NCI-H1930 (cell line): ENCODE results near the gene NTSR1.

Source experiments
- DNase-seq, 2 experiments: peaks; one replicate each; lab custom pipeline; 2025; lab: John Stamatoyannopoulos, UW

NTSR1 gene

DNA sequence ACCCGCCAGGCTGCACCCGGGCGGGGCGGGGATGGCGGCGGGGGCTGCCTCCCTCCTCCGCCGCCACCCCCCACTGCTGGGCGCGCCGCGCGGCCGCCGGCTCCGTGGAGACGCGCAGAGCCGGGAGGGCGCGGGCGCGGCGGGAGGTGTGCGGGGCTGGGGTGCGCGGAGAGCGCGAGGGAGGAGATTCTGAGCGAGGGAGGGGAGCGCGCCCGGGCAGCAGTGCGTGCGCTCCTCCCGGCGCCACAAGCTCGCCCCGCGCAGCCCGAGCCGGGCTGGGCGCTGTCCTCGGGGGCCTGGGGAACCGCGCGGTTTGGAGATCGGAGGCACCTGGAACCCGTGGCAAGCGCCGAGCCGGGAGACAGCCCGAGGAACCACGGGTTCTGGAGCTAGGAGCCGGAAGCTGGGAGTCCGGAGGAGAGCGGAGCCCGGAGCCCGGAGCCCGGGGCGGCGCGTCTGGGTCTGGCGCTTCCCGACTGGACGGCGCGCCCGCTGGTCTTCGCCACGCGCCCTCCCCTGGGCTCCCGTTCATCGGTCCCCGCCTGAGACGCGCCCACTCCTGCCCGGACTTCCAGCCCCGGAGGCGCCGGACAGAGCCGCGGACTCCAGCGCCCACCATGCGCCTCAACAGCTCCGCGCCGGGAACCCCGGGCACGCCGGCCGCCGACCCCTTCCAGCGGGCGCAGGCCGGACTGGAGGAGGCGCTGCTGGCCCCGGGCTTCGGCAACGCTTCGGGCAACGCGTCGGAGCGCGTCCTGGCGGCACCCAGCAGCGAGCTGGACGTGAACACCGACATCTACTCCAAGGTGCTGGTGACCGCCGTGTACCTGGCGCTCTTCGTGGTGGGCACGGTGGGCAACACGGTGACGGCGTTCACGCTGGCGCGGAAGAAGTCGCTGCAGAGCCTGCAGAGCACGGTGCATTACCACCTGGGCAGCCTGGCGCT is at the start of gene NTSR1:
Gene NTSR1 (plus strand): TSS at position 246 of the 946 bp plus-strand sequence. CDS start 372 bp downstream, at position 618.
- no peak for DNase-seq

DNA sequence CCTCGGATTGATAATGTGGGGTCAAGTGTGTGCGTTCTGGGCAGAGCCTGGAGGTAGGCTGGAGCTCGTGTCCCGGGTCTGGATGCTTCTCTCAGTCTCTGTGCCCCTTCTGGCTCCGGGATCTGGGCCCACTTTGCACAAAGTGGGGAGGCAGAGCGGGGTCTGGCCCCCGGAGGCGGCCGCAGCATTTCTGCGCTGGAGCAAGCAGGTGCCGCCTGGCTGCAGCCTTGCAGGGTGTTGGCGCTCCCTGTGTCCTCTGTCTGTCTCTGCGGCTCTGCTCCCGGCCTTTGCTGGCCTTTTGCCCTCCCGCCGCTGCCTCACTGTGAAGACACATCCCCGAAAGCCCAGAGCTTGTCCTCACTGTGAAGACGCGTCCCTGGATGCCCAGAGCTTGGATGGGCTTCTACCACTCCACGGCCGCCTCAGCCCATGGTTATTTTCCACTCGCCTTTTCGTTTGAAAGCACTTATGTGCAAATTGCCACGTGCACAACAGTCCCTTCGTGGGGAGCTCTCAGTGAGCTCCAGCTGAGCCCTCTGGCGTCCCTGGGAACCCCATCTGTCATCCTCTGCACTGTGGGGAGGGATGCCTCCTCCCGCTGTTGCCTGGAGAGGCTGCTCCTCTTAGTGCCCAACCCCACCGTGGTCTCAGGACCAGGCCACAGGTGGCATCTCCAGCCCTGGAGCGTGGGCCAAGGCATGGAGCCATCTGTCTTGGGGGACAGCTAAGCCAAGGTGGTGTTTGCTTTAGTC is 49.0 kb upstream of the NTSR1 start:
- no peak for DNase-seq

DNA sequence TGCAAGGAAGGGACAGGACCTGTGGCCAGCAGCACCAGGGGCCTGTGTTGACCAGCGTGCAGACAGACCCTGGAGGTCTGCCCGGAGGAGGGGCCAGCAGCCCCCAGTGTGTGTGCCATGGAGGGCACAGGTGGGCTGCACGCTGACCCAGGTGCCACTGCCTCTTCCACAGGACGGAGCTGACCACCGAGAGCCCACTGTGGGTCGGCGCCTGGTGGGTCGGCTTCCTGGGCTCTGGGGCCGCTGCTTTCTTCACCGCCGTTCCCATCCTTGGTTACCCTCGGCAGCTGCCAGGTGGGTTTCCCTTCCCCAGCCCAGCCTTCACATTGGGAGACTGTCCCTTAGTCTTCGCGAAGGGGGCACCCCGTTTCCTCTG is 48.4 kb upstream of the NTSR1 start:
- DNase-seq, result no peak

DNA sequence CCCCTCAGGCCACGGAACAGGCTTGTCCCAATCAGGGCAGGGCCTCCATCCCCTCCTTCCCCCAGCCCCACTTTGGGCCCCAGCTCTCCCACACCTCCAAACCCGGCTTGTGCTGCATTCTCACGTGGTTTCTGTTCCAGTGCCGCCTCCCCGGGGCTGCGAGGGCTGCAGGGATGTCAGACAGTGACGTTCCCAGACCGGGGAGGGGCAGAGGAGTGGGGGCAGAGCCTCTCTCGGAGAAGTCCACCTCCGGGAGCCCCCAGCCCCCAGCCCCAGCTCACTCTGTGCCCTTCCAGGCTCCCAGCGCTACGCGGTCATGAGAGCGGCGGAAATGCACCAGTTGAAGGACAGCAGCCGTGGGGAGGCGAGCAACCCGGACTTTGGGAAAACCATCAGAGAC is 47.9 kb upstream of the NTSR1 start:
- DNase-seq, result no peak

DNA sequence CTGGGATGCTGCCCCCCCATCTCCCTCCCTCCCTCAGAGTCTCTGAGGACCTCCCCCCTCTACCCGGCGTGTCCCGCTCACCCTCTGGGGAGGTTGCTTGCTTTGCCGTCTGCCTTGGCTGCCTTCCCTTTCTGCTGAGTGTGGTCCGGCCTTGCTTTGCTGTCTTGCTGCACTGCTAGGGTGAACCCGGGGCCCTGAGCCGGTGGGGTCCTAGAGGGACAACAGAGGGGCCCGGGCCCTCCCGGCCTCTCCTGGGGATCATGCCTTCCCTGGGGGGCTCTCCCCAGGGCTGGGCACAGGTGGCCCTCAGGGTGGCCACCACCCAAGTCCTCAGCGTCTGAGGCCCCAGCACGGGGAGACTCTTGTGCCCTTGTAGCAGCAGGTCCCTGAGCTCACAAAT is 47.0 kb upstream of the NTSR1 start:
- DNase-seq, result no peak

DNA sequence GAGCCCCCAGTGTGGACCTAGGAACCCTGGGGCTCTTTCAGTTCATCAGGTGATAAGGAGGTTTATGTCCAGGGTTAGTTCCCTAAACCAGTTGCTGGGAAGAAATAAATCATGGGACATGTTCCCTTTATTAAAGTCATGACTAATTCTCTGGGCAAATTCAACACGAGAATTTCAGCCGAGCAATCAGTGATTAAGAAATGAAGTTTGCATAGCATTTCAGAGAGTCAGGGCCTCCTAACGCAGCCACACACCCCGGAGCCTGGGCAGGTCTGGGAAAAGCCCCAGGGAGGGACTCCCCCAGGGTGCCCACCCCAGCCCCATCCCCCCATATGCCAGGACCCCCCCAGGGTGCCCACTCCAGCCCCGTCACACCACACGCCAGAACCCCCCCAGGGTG is 46.2 kb upstream of the NTSR1 start:
- DNase-seq, result no peak

DNA sequence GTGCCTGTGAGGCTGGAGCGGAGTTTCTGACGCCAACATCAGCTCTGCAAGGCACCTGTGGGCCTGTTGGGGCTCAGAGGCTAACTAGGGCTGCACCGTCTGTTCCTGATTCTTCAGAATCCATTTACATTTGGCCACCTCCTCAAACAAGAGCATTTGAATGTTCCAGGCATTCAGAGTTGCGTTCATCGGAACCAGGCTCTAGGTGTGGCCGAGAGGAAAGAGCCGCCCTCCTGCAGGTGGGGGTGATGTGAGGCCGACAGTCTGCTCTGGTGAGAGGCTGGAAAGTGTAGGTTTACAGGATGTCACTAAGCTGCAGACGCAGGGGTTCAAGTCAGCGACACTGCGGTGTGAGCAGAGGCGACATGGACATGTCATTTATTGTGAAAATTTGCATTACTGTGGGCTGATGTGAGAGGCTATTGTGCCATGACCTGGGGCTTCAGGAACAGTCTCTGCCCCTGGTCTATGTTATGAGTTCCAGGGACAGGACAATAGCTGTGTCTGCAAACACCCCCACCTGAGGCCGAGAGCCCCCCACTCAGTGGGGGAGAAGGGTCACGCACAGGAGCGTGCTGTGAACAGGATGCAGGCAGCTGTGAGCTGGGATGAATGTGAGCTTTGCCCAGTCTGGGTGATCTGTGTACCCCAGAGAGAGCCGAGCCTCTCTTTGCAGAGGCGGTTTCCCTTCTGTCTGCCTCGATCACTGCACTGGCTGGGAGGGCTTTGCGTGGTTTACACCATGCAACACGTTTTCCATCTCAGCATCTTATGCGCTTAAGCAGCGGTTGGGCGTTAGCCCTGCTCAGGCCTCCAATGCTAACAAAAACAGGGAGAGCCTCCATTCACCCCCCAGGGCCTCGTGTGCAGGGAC is 45.3 kb upstream of the NTSR1 start:
- no peak for DNase-seq

DNA sequence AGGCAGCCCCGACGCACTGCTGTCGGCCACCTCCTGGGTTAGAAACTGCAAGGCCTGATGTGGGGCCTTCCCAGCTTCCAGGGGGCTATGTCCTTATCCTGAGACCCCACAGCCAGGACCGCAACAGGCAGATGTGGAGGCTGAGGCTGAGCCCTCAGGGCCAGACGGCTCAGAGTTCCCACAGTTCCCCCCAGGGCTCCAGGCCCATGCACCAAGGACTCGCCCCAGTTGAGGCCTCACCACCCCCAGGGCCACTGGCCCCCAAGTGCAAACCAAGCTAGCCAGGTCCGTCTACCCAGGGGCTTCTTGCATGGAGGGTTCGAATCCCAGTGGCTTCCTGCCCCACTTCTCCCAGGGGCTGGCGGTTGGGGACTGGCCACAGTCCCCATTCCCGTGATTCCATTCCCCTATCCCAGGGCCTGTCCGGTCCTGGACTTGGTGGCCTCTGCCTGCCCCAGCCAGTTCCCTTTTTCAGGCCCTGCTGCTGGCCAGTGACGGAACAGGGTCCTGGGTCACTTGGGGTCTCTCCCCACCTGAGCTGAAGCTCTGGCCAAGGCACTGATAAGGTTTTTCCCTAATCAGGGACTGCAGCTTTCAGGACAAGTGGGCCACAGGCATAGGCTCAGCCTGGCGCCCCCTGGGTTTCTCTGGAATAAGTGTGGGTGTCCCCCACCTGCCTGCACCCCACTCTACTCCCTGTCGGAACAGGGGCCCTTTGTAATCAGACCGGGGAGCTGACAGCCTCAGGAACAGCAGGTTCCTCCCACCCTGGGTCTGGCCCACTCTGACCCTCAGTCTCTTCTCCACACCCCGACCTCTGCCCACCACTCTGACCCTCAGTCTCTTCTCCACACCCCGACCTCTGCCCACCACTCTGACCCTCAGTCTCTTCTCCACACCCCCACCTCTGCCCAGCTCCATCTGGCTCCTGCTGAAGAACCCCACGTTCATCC is 44.3 kb upstream of the NTSR1 start:
- DNase-seq, result no peak

DNA sequence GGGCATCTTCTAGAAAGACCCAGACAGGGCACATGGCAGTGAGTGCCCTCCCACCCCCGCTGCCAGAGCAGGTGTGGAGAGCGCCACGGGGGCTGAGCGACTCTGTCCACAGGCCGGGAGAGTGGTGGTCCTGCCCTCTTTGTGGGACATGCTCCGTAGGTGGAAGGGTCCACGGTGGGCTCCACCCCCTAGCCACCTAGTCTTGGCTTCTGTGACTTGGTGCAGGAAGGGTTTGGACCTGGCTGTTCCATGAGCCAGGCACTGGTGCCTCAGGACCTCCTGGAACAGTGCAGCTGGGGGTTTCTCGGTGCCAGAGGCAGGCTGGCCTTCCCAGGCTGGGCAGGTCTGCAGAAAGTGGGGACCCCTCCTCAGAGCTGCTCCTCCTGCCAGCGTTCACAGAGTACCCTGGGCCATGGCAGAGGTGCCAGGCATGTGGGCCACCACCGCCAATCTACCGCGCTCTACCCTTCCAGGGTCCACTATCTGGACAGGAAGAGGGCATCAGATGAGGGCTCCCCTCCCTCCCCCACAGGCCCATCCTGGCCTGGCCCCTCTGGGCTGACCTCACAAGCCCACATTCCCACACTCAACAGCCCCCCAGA is 43.4 kb upstream of the NTSR1 start:
- DNase-seq, result no peak

DNA sequence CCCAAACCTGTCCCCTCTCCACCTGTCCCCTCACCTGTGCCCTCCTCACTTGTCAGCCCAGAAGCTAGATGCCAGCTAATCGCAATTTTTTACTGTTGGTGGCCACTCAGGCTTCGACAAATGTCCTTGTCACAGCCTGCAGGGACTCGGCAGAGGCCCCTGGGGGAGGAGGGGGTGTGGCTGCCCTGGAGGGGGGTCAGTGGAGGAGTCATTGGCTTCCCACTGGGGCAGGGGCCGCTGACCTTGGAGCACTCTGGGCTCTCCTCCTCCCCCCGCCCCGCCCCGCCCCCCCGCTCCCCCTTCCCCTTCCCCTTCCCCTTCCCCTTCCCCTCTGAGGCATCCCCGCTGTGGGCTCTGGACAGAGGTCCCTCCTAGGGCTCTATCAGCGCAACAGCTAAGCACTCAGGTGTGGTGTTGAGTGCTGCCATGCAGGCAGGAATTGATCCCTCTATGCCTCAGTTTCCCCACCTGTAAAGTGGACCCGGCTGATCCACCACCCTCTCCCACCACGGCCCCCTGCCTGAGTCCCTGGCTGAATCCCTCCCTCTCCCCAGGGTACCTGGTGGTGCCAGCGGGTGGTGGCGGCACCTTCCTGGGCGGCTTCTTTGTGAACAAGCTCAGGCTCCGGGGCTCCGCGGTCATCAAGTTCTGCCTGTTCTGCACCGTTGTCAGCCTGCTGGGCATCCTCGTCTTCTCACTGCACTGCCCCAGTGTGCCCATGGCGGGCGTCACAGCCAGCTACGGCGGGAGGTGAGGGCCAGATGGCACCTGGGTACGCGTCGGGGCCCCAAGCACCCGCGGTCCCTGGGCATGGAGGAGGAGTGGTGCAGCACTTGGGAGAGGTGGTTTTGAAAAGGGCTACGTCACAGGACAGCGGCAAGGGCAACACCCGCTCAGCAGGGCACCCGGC is 42.6 kb upstream of the NTSR1 start:
- DNase-seq, result no peak

DNA sequence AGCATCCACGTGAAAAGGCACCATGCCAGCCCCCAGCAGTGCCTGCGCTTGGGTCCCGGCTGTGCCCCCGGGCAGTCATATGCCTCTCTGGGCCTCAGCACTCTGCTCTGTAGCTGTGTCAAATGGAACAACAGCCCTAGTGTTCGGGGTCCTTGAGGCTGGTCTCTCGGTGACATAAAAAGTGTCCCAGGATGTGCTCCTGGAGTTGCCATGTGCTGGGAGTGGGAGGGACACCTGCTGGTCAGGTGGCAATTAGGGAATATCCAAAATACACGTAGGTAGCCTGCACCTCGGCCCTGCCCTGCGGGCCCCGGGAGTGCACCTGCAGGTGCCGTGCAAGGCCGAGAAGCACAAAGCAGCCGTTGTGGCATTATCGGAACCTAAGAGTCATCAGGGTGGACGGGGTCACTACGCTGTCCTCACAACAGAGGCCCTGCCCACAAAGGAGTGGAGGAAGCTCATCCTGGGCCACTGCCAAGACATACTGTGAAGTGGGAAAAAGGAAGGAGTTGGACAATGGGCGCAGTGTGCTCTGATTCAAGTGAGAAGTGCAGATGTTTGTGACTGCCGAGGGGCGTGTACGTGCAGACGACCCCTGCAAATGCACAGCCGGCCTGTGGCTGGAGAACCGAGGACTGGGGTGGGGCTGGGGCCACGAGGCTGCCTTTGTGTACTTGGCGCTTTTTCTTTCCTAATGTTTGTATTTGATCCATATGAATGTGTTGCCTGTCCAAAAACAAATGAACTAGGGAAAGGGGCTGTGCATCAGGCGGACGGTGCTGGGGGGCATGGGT is 41.7 kb upstream of the NTSR1 start:
- DNase-seq, result no peak

DNA sequence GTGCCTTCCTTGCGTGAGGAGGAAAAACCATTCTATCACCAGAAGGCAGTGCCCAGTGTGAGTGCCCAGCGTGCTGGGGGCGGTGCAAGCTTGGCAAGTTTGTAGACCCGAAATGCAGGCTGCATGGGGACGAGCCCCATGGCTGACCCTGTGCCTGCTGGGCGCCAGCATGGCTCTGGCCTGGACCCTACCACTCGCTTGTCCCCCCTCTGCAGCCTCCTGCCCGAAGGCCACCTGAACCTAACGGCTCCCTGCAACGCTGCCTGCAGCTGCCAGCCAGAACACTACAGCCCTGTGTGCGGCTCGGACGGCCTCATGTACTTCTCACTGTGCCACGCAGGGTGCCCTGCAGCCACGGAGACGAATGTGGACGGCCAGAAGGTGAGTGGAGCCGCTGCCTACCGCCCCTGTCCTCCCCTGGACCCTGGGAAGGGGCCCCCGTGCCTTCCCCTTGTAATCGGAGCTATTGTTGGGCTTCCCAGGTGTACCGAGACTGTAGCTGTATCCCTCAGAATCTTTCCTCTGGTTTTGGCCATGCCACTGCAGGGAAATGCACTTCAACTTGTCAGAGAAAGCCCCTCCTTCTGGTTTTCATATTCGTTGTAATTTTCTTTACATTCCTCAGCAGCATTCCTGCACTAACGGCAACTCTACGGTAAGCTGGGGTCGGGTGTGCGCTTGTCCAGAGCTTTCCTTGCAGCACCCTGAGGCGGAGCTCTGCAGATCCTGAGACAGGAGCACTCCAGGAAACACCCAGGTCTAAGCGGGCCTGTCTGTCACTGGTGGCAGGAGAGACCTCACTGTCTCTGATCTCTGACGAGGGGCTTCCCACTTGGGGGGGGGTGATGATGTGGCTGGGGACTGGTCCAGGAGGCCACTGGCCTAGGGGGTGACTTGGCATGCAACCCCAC is 40.9 kb upstream of the NTSR1 start:
- no peak for DNase-seq

DNA sequence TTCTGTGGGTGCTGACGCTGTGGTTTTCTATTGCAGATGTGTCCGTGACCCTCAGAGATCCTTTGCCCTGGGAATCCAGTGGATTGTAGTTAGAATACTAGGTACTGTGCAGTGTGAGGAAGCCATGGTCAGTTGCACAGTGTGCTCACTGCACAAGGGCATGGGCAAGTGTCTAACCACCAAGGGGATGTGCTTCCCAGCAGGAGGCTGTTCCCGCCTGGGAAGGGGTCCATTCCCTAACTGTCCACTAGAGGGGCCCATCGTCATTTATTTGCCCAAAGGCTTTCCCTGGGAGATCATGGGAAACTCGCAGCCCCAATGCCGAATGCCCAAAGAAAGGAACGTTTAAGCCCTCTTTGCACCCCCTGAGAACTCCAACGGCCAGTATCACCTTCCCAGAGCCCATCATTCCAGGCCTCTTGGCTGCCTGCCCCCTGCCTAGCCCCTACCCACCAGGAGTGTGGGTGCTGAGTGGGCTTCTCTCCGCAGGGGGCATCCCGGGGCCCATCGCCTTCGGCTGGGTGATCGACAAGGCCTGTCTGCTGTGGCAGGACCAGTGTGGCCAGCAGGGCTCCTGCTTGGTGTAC is 40.1 kb upstream of the NTSR1 start:
- DNase-seq, result peak; percentile 26 to 52

DNA sequence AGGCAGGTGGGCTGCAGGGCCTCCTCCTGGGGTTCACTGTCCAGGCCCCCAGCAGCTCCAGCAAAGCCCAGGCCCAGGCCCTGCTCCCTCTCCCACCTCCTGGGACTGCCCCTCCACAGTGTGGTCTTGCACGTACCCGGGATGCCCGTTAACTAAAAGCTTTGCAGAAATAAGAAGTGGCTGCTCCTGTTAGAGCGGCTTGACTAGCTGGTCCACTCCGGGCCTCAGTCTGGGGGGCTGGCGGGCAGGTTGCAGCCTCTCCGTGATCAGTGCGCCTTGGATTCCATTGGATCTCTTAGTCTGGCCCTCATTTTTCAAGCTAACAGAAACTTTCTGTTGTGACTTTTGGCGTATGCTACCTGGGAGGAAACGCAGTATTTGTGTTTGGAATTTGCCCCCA is 39.4 kb upstream of the NTSR1 start:
- no peak for DNase-seq

DNA sequence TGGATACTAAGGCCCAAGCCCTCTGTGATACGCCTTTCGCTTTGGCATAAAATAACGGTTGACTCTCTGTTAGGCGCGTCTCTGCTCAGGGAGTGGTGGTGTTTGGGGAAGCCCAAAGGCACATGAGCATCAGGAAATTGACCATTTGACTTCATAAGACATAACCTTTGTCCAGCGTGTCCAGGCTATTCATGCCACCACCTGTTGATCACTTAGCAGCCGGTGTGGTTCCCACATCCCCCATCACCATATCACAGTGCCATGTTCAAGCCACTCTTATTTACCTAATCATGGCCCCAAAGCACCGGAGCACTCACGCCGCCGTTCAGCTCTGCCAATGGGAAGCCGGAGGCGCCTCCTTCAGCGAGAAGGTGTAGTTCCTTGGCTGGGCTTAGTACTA is 38.5 kb upstream of the NTSR1 start:
- DNase-seq, result no peak

DNA sequence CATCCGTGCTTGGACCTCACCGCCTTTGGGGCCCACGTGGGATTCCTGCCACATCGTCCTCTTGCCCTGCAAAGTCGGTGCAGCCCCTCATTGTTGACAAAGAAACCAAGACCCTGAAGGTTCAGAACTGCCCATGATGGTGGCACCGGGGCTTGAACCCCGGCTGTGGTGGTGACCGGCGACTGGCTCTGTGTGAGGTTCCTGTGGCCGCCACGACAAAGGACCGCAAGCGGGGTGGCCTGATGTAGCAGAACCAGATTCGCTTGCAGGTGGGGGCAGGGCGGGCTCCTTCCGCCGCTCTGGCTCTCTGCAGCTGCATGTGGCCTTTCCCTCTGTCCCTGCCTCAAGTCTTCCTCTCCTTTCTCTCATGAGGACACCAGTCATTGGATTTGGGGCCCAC is 37.6 kb upstream of the NTSR1 start:
- no peak for DNase-seq

DNA sequence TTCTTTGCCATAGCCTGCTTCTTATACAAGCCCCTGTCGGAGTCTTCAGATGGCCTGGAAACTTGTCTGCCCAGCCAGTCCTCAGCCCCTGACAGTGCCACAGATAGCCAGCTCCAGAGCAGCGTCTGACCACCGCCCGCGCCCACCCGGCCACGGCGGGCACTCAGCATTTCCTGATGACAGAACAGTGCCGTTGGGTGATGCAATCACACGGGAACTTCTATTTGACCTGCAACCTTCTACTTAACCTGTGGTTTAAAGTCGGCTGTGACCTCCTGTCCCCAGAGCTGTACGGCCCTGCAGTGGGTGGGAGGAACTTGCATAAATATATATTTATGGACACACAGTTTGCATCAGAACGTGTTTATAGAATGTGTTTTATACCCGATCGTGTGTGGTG is 36.9 kb upstream of the NTSR1 start:
- no peak for DNase-seq
